Measurements from ENCODE around the gene ANKRD33B. TPM values are rescaled to one million over a fixed set of nuclear protein-coding genes. Genes with fewer than 3 reads are reported as not detected.
A peak's percentile ranks its signal among the peaks of the same experiment; 100 is the strongest.

The ANKRD33B gene
- total and polyA plus RNA-seq, 2 donors (not counting 1 experiment from before 2014, with no cell fraction given): 7.7 to 7.8 TPM

- H3K36me3 ChIP-seq (ENCODE audit: control insufficient read depth, insufficient read depth, low read length): no peaks in the 10 kb centered on the region
- no peak overlapping the region for H3K4me3 ChIP-seq (replicated peaks in 1 of 4; ENCODE audit: control extremely low read depth in 1 of 4, insufficient read depth in 1 of 4, low read depth in 3 of 4, low read length in 4 of 4)
- H3K9ac ChIP-seq (ENCODE audit: insufficient read depth, low read length): no peak overlapping the region
- no peaks in the 10 kb centered on the region for H3K79me2 ChIP-seq (ENCODE audit: control insufficient read depth, insufficient read depth, low read length)
- TF ChIP-seq CTCF (conservative IDR thresholded peaks at IDR 0.05 in 1 of 2, IDR thresholded peaks at IDR 0.05 in 1 of 2; ENCODE audit: low read depth in 1 of 2, low read length in 2 of 2) (no peak), EZH2 (IDR thresholded peaks at IDR 0.05; ENCODE audit: low read length, missing control alignments) (no peak)
- H3K27ac ChIP-seq (ENCODE audit: insufficient read depth, low read length): no peak overlapping the region
- no peak for DNase-seq (ENCODE audit: low read depth in 2 of 2)
- H3K4me2 ChIP-seq (ENCODE audit: extremely low read depth, insufficient read depth, low read length): no peak overlapping the region
- no peaks in the 10 kb centered on the region for H3K9me3 ChIP-seq (ENCODE audit: control insufficient read depth, insufficient read depth, low read depth, low read length)
- no peak overlapping the region for H2AFZ ChIP-seq (ENCODE audit: low read length)
- no peaks in the 10 kb centered on the region for H3K4me1 ChIP-seq (ENCODE audit: control insufficient read depth, extremely low read depth, insufficient read depth, low read length)
- H3K27me3 ChIP-seq (ENCODE audit: control insufficient read depth, insufficient read depth, low read length): no peaks in the 10 kb centered on the region
- H4K20me1 ChIP-seq (ENCODE audit: control insufficient read depth, extremely low read depth, insufficient read depth, low read length): no peaks in the 10 kb centered on the region
These were observed 60.8 kb downstream of the ANKRD33B start for GRCh38 chr5:10624679-10625078.

GRCh38 chr5:10625700-10626472 is 62.0 kb downstream of the ANKRD33B start:
- Histone ChIP-seq H3K9me3 (ENCODE audit: control insufficient read depth, insufficient read depth, low read depth, low read length) (no peaks in the 10 kb centered on the region), H3K79me2 (ENCODE audit: control insufficient read depth, insufficient read depth, low read length) (no peaks in the 10 kb centered on the region), H3K4me1 (ENCODE audit: control insufficient read depth, extremely low read depth, insufficient read depth, low read length) (no peaks in the 10 kb centered on the region), H3K4me3 (replicated peaks in 1 of 4; ENCODE audit: control extremely low read depth in 1 of 4, insufficient read depth in 1 of 4, low read depth in 3 of 4, low read length in 4 of 4) (no peak overlapping the region), H4K20me1 (ENCODE audit: control insufficient read depth, extremely low read depth, insufficient read depth, low read length) (no peaks in the 10 kb centered on the region), H2AFZ (ENCODE audit: low read length) (no peak overlapping the region), H3K4me2 (ENCODE audit: extremely low read depth, insufficient read depth, low read length) (no peak overlapping the region), H3K27ac (ENCODE audit: insufficient read depth, low read length) (no peak overlapping the region), H3K27me3 (ENCODE audit: control insufficient read depth, insufficient read depth, low read length) (no peaks in the 10 kb centered on the region), H3K36me3 (ENCODE audit: control insufficient read depth, insufficient read depth, low read length) (no peaks in the 10 kb centered on the region), H3K9ac (ENCODE audit: insufficient read depth, low read length) (no peak overlapping the region)
- no peak for TF ChIP-seq CTCF (conservative IDR thresholded peaks at IDR 0.05 in 1 of 2, IDR thresholded peaks at IDR 0.05 in 1 of 2; ENCODE audit: low read depth in 1 of 2, low read length in 2 of 2)
- no peak for TF ChIP-seq EZH2 (IDR thresholded peaks at IDR 0.05; ENCODE audit: low read length, missing control alignments)
- DNase-seq (ENCODE audit: low read depth in 2 of 2): no peak

- TF ChIP-seq CTCF (conservative IDR thresholded peaks at IDR 0.05 in 1 of 2, IDR thresholded peaks at IDR 0.05 in 1 of 2; ENCODE audit: low read depth in 1 of 2, low read length in 2 of 2) (no peak), EZH2 (IDR thresholded peaks at IDR 0.05; ENCODE audit: low read length, missing control alignments) (no peak)
- H3K4me2 ChIP-seq (ENCODE audit: extremely low read depth, insufficient read depth, low read length): no peak overlapping the region
- H2AFZ ChIP-seq (ENCODE audit: low read length): no peak overlapping the region
- no peaks in the 10 kb centered on the region for H3K27me3 ChIP-seq (ENCODE audit: control insufficient read depth, insufficient read depth, low read length)
- DNase-seq (ENCODE audit: low read depth in 2 of 2): peak in 1 of 2 donors; percentile 78
- H3K9ac ChIP-seq (ENCODE audit: insufficient read depth, low read length): no peak overlapping the region
- H3K36me3 ChIP-seq (ENCODE audit: control insufficient read depth, insufficient read depth, low read length): no peaks in the 10 kb centered on the region
- H3K79me2 ChIP-seq (ENCODE audit: control insufficient read depth, insufficient read depth, low read length): no peaks in the 10 kb centered on the region
- H3K27ac ChIP-seq (ENCODE audit: insufficient read depth, low read length): no peak overlapping the region
- no peaks in the 10 kb centered on the region for H4K20me1 ChIP-seq (ENCODE audit: control insufficient read depth, extremely low read depth, insufficient read depth, low read length)
- H3K9me3 ChIP-seq (ENCODE audit: control insufficient read depth, insufficient read depth, low read depth, low read length): no peaks in the 10 kb centered on the region
- peak overlapping the region in 1 of 4 experiments; percentile 56 for H3K4me3 ChIP-seq (replicated peaks in 1 of 4; ENCODE audit: control extremely low read depth in 1 of 4, insufficient read depth in 1 of 4, low read depth in 3 of 4, low read length in 4 of 4)
- no peaks in the 10 kb centered on the region for H3K4me1 ChIP-seq (ENCODE audit: control insufficient read depth, extremely low read depth, insufficient read depth, low read length)
These were observed 62.7 kb downstream of the ANKRD33B start for GRCh38 chr5:10626473-10627013.

All from fibroblast of lung (primary cell).